OCI-LY1 (cell line): ENCODE measurements around the gene UBC.

ENCODE experiments used
- H2AFZ ChIP-seq: fragments of 200-600 bp; sonication (generic), shearing (Covaris generic); 2 replicates; pipeline ENCODE4 v1.6.0; 2014; ENCODE audit warnings: antibody characterized with exemption, mild to moderate bottlenecking, low read length
- H3F3A ChIP-seq: fragments of 200-600 bp; sonication (generic), shearing (Covaris generic); 2 replicates; pipeline ENCODE4 v1.6.0; 2014; ENCODE audit warnings: mild to moderate bottlenecking, antibody characterized with exemption, low read length, moderate library complexity; ENCODE audit not compliant: insufficient read depth
- H3K27ac ChIP-seq: fragments of 200-600 bp; sonication (generic); 2 replicates; pipeline ENCODE4 v1.5.1; 2014; ENCODE audit warnings: low read length, mixed run types, mild to moderate bottlenecking, low read depth; ENCODE audit not compliant: poor library complexity, severe bottlenecking
- H3K27me3 ChIP-seq: fragments of 200-600 bp; sonication (generic); 2 replicates; pipeline ENCODE4 v1.6.0; 2014; ENCODE audit warnings: antibody characterized with exemption, mild to moderate bottlenecking, low read length, moderate library complexity; ENCODE audit not compliant: insufficient read depth
- H3K36me3 ChIP-seq: fragments of 200-600 bp; sonication (generic); 2 replicates; pipeline ENCODE4 v1.6.1; 2014; ENCODE audit warnings: mild to moderate bottlenecking, antibody characterized with exemption, low read length, moderate library complexity, mixed read lengths; ENCODE audit not compliant: insufficient read depth
- H3K4me1 ChIP-seq: fragments of 200-600 bp; sonication (generic); 2 replicates; pipeline ENCODE4 v1.5.1; 2014; ENCODE audit warnings: mild to moderate bottlenecking, low read length, moderate library complexity; ENCODE audit not compliant: insufficient read depth, severe bottlenecking
- H3K4me2 ChIP-seq: fragments of 200-600 bp; sonication (generic), shearing (Covaris generic); 2 replicates; pipeline ENCODE4 v1.6.1; 2014; ENCODE audit warnings: low read length
- H3K4me3 ChIP-seq: fragments of 200-600 bp; sonication (generic); 2 replicates; pipeline ENCODE4 v1.5.1; 2014; ENCODE audit warnings: low read length, low read depth, mild to moderate bottlenecking, mixed read lengths; ENCODE audit not compliant: poor library complexity, severe bottlenecking
- H3K79me2 ChIP-seq: fragments of 200-600 bp; shearing (Covaris generic); 2 replicates; pipeline ENCODE4 v1.6.1; 2016; ENCODE audit warnings: mixed run types, low read length, mixed read lengths; ENCODE audit not compliant: insufficient read depth
- H3K9ac ChIP-seq: fragments of 200-600 bp; sonication (generic), shearing (Covaris generic); 2 replicates; pipeline ENCODE4 v1.6.1; 2014; ENCODE audit warnings: mild to moderate bottlenecking, low read length, mixed read lengths
- H3K9me2 ChIP-seq: fragments of 200-600 bp; sonication (generic), shearing (Covaris generic); 2 replicates; pipeline ENCODE4 v1.6.1; 2014; ENCODE audit warnings: low read depth, mild to moderate bottlenecking, low read length, mixed read lengths
- H3K9me3 ChIP-seq: fragments of 200-600 bp; shearing (Covaris generic); 2 replicates; pipeline ENCODE4 v1.6.1; 2014; ENCODE audit warnings: low read length, mixed read lengths
- H4K20me1 ChIP-seq: fragments of 200-600 bp; sonication (generic), shearing (Covaris generic); 2 replicates; pipeline ENCODE4 v1.6.0; 2016; ENCODE audit warnings: mild to moderate bottlenecking, low read length; ENCODE audit not compliant: insufficient read depth
- EZH2 ChIP-seq: fragments of 200-600 bp; sonication (generic), shearing (Covaris generic); IDR thresholded peaks from 2 replicates; pipeline ENCODE4 v1.8.0; 2017; ENCODE audit warnings: borderline replicate concordance, mixed run types, mild to moderate bottlenecking, antibody characterized with exemption, low read length, moderate library complexity, mixed read lengths
- TF ChIP-seq, protein P1 (sequence below): fragments of 200-600 bp; sonication (generic), shearing (Covaris generic); IDR thresholded peaks from 2 replicates; pipeline ENCODE4 v1.5.1; 2017; ENCODE audit warnings: mild to moderate bottlenecking, antibody characterized with exemption, low read length, moderate library complexity, mixed read lengths

The UBC gene

DNA sequence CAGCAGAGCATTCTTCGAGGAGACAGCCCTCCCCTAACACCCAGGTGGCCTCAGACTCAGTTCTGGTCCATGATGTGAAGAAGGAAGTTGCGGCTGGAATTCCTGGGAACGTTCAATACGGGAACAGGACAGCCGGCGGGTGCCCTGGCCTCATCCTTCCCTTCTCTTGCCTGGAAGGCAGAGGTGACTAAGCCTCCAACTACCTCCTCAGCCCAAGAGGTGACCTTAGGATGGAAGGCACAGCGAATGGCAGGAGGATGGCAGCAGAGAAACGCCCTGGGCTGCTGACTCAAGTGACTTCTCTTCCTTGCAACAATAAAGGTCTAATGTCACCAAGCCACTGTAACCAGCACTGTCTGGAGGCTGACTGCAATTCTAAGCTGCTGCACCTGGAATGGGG lies 38.4 kb upstream of the UBC start:
- Histone ChIP-seq H3K36me3 (peaks cover 81% of the 10 kb centered on the region), H3K27ac (no peak overlapping the region), H3K27me3 (no peaks in the 10 kb centered on the region), H3K9me3 (no peaks in the 10 kb centered on the region), H3K4me2 (no peak overlapping the region), H2AFZ (no peak overlapping the region), H3K9me2 (no peaks in the 10 kb centered on the region), H3K4me3 (no peak overlapping the region), H3F3A (no peaks in the 10 kb centered on the region), H3K9ac (no peak overlapping the region), H4K20me1 (no peaks in the 10 kb centered on the region), H3K4me1 (no peaks in the 10 kb centered on the region), H3K79me2 (no peaks in the 10 kb centered on the region)
- TF ChIP-seq, protein P1, sequence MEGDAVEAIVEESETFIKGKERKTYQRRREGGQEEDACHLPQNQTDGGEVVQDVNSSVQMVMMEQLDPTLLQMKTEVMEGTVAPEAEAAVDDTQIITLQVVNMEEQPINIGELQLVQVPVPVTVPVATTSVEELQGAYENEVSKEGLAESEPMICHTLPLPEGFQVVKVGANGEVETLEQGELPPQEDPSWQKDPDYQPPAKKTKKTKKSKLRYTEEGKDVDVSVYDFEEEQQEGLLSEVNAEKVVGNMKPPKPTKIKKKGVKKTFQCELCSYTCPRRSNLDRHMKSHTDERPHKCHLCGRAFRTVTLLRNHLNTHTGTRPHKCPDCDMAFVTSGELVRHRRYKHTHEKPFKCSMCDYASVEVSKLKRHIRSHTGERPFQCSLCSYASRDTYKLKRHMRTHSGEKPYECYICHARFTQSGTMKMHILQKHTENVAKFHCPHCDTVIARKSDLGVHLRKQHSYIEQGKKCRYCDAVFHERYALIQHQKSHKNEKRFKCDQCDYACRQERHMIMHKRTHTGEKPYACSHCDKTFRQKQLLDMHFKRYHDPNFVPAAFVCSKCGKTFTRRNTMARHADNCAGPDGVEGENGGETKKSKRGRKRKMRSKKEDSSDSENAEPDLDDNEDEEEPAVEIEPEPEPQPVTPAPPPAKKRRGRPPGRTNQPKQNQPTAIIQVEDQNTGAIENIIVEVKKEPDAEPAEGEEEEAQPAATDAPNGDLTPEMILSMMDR: no peak
- TF ChIP-seq EZH2: no peak

DNA sequence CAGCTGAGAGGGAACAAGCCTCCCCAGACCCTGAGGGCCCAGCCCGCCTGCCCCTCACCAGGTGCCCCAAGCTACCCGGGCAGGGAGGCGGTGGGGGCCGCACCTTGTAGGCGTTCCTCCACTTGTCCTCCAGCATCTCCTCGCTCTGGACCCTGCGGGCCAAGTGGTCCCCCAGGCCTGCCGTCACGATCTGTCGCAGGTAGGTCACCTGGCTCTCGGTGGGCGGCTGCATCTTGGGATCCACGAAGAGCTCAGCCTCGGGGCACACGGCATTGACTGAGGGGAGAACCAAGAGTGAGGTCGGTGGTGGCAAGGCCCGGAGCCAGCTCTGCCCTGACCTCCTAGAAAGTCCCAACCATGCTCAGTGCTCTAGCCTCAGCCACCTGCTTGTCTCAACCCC lies 37.8 kb upstream of the UBC start:
- Histone ChIP-seq H3K36me3 (peaks cover 84% of the 10 kb centered on the region), H3K9ac (no peak overlapping the region), H3K4me3 (no peak overlapping the region), H2AFZ (no peak overlapping the region), H3K27me3 (no peaks in the 10 kb centered on the region), H4K20me1 (no peaks in the 10 kb centered on the region), H3K27ac (no peak overlapping the region), H3K9me3 (no peaks in the 10 kb centered on the region), H3K4me1 (no peaks in the 10 kb centered on the region), H3F3A (no peaks in the 10 kb centered on the region), H3K4me2 (no peak overlapping the region), H3K9me2 (no peaks in the 10 kb centered on the region), H3K79me2 (no peaks in the 10 kb centered on the region)
- TF ChIP-seq, protein P1: no peak
- TF ChIP-seq EZH2: no peak

DNA sequence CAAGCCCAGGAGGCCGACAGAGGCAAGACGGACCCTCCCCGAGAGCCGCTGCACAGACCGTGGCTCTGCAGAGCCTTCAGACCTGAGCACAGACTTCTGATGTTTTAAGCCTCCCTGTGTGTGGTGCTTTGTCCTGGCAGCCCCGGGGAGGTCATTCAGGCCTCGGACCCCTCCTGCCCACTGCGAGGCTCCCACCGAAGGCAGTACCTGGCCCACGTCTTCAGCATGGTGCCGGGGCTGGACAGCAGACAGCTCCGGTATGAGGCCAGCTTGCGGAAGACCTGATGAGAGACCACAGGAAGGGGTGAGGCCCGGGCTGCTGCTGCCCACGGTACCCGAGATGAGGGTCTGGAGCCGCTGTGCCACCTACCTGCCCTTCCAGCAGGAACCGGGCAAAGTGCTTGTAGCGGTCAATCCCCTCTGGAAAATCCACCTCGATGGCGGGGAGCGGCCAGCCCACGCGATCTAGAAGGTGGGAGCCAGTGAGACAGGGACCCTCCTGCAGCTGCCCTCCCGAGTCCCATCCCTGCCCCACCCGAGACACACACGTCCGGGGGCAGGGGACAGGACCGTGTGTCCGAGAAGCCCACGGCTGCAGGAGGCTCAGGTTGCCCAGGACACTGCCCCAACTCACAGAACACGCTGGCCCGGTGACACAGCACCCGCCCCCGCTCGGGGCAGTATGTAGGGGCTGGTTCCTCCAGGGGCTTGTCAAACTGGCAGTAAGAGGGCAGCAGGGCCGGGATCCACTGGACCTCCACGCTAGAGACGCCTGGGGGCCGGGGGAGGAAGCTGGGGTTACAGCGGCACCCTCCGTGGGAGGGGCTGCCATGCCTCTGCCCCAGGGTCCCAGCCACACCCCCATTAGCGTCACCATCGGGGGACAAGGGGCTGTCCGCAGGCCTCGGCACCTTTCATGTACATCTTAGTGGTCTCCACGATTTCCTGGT lies 35.6 kb upstream of the UBC start:
- H3K9me3 ChIP-seq: no peaks in the 10 kb centered on the region
- H4K20me1 ChIP-seq: no peaks in the 10 kb centered on the region
- H3K9me2 ChIP-seq: no peaks in the 10 kb centered on the region
- H3K4me1 ChIP-seq: no peaks in the 10 kb centered on the region
- H3K79me2 ChIP-seq: no peaks in the 10 kb centered on the region
- H3K27me3 ChIP-seq: no peaks in the 10 kb centered on the region
- H2AFZ ChIP-seq: no peak overlapping the region
- peaks cover 75% of the 10 kb centered on the region for H3K36me3 ChIP-seq
- H3K4me2 ChIP-seq: no peak overlapping the region
- no peak overlapping the region for H3K9ac ChIP-seq
- H3K27ac ChIP-seq: no peak overlapping the region
- H3K4me3 ChIP-seq: no peak overlapping the region
- no peaks in the 10 kb centered on the region for H3F3A ChIP-seq
- TF ChIP-seq, protein P1: no peak
- TF ChIP-seq EZH2: no peak
